HepG2 (cell line): ENCODE measurements around the gene TSEN34. TPM values are rescaled to one million over a fixed set of nuclear protein-coding genes. Genes with fewer than 3 reads are reported as not detected.
A peak's percentile ranks its signal among the peaks of the same experiment; 100 is the strongest.

Experiments used
- HOXA7 ChIP-seq: sonication (generic); formaldehyde crosslinking; IDR thresholded peaks from 2 replicates; pipeline ENCODE4 v1.8.1; 2022; ENCODE audit warnings: mild to moderate bottlenecking, missing genetic modification reagents, moderate library complexity
- ISL2 ChIP-seq: sonication (generic); formaldehyde crosslinking; IDR thresholded peaks from 2 replicates; pipeline ENCODE4 v1.5.0; 2020; ENCODE audit warnings: missing genetic modification reagents
- NFYB ChIP-seq: sonication (generic); formaldehyde crosslinking; IDR thresholded peaks from 2 replicates; pipeline ENCODE4 v1.4.0; 2020; ENCODE audit warnings: missing genetic modification reagents
- PHF20 ChIP-seq: sonication (generic); formaldehyde crosslinking; IDR thresholded peaks from 2 replicates; pipeline ENCODE4 v1.5.0; 2020; ENCODE audit warnings: mild to moderate bottlenecking, missing genetic modification reagents
- POLR2G ChIP-seq: fragments of 200-400 bp; formaldehyde crosslinking; IDR thresholded peaks from 2 replicates; pipeline ENCODE4 v1.6.1; 2018; ENCODE audit warnings: mild to moderate bottlenecking, low read depth, low read length, moderate library complexity
- SALL2 ChIP-seq: sonication (generic); formaldehyde crosslinking; IDR thresholded peaks from 2 replicates; pipeline ENCODE4 v1.8.1; 2023; ENCODE audit warnings: mild to moderate bottlenecking, missing genetic modification reagents, inconsistent platforms
- SP4 ChIP-seq: sonication (generic); formaldehyde crosslinking; IDR thresholded peaks from 2 replicates; pipeline ENCODE4 v1.8.1; 2023; ENCODE audit warnings: mild to moderate bottlenecking, missing genetic modification reagents
- TBP ChIP-seq: sonication (generic); formaldehyde crosslinking; IDR thresholded peaks from 2 replicates; pipeline ENCODE4 v1.5.0; 2020; ENCODE audit warnings: missing genetic modification reagents
- ZBTB42 ChIP-seq: sonication (generic); formaldehyde crosslinking; IDR thresholded peaks from 2 replicates; pipeline ENCODE4 v1.5.0; 2020; ENCODE audit warnings: mild to moderate bottlenecking, missing genetic modification reagents
- ZMAT3 ChIP-seq: sonication (generic); formaldehyde crosslinking; conservative IDR thresholded peaks from 2 replicates; pipeline ENCODE4 v1.7.0; 2021; ENCODE audit warnings: missing genetic modification reagents
- ZNF124 ChIP-seq: sonication (generic); formaldehyde crosslinking; IDR thresholded peaks from 2 replicates; pipeline ENCODE4 v1.4.0; 2020; ENCODE audit warnings: missing genetic modification reagents
- ZNF24 ChIP-seq: fragments of 450-650 bp; IDR thresholded peaks from 2 replicates; pipeline ENCODE4 v1.6.1; 2017; ENCODE audit warnings: antibody characterized with exemption, mild to moderate bottlenecking
- ZNF547 ChIP-seq: sonication (generic); formaldehyde crosslinking; IDR thresholded peaks from 2 replicates; pipeline ENCODE4 v1.5.1; 2020; ENCODE audit warnings: mild to moderate bottlenecking, missing genetic modification reagents
- ZNF563 ChIP-seq: sonication (generic); formaldehyde crosslinking; IDR thresholded peaks from 2 replicates; pipeline ENCODE4 v1.8.0; 2022; ENCODE audit warnings: mild to moderate bottlenecking, moderate library complexity, missing genetic modification reagents
- ZNF737 ChIP-seq: sonication (generic); formaldehyde crosslinking; IDR thresholded peaks from 2 replicates; pipeline ENCODE4 v1.5.0; 2020; ENCODE audit warnings: missing genetic modification reagents, mild to moderate bottlenecking, borderline replicate concordance
- ZNF841 ChIP-seq: sonication (generic); formaldehyde crosslinking; IDR thresholded peaks from 2 replicates; pipeline ENCODE4 v1.8.1; 2023; ENCODE audit warnings: missing genetic modification reagents, borderline replicate concordance
- polyA plus RNA-seq, 8 experiments: library from polyadenylated mRNA; depleted of rRNA in 3 of 8; stranded (reverse) in 7 of 8; unstranded in 1 of 8; fragments of >200 nt; fragmentation: Illumina TruSeq in 4 of 8; extraction: Trizol in 4 of 8; gene quantifications; 2 replicates each; pipeline versions ENCODE4 v1.2.1 to v1.2.3, GENCODE V29; 2011 to 2016; ENCODE audit warnings: low read depth in 4 of 8, missing spikeins in 1 of 8, mixed read lengths in 1 of 8; ENCODE audit not compliant: insufficient read depth in 1 of 8
- total RNA-seq, 5 experiments: library from RNA; depleted of rRNA; stranded (reverse); fragments of >200 nt; fragmentation: Illumina TruSeq; extraction: Trizol; gene quantifications; 2 replicates each; pipeline ENCODE4 v1.2.3, GENCODE V29; 2016; ENCODE audit warnings: low read depth in 1 of 5
- TF ChIP-seq, protein P1 (sequence below): sonication (generic); formaldehyde crosslinking; IDR thresholded peaks from 2 replicates; pipeline ENCODE4 v1.4.0; 2020; ENCODE audit warnings: missing genetic modification reagents
- TF ChIP-seq, protein P2 (sequence below): sonication (generic); formaldehyde crosslinking; IDR thresholded peaks from 2 replicates; pipeline ENCODE4 v1.8.0; 2022; ENCODE audit warnings: missing genetic modification reagents, low read depth, mild to moderate bottlenecking, borderline replicate concordance
- TF ChIP-seq, protein P3 (sequence below): sonication (generic); formaldehyde crosslinking; IDR thresholded peaks from 2 replicates; pipeline ENCODE4 v1.9.0; 2021; ENCODE audit warnings: missing genetic modification reagents, mild to moderate bottlenecking, borderline replicate concordance
- TF ChIP-seq, protein P4 (sequence below): sonication (generic); formaldehyde crosslinking; IDR thresholded peaks from 2 replicates; pipeline ENCODE4 v1.5.0; 2020; ENCODE audit warnings: mild to moderate bottlenecking, missing genetic modification reagents

The TSEN34 gene
- total and polyA plus RNA-seq, 2 of the 13 experiments (the other 11 are each of a cell fraction or from before 2014, with no cell fraction given) = 55.1 to 65.4 TPM

DNA sequence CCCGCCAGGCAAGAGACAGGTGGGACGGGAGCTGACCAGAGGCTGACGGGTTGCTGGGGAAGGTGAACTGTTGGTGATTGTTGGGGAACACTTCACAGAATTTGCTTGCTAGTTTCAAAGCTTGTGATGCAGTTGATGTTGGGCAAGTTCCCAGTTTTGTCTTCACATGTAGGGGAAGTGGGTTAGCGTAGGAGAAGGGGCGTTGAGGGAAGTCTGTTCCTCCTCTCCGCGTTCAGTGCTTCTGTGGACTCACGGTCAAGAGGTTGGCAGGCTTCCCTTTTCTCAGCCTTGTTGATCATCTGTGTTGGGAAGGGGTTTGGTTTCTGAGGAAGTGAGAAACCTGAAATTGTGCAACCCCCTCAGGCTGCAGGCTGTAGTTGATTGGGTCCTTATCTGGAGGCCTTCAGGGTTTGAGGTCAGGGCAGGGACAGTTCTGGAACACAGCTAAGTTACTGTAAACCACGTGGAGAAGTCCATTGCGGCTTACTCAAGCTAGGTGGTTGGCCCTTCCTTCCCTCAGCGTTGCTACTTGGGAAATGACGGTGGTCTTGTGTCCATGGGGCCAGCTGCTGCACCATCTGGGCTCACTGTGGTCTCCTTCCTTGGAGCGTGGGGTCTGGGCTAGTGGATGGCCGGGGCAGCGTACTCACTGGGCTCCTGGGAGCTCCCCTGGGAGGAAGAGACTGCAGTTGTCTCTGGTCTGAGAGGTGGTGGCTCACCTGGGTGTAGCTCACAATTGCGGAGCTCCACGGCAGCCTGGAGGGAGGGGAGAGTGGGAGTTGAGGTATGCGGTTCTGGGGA lies 17.1 kb downstream of the TSEN34 start (continued):
- TF ChIP-seq, protein P1, sequence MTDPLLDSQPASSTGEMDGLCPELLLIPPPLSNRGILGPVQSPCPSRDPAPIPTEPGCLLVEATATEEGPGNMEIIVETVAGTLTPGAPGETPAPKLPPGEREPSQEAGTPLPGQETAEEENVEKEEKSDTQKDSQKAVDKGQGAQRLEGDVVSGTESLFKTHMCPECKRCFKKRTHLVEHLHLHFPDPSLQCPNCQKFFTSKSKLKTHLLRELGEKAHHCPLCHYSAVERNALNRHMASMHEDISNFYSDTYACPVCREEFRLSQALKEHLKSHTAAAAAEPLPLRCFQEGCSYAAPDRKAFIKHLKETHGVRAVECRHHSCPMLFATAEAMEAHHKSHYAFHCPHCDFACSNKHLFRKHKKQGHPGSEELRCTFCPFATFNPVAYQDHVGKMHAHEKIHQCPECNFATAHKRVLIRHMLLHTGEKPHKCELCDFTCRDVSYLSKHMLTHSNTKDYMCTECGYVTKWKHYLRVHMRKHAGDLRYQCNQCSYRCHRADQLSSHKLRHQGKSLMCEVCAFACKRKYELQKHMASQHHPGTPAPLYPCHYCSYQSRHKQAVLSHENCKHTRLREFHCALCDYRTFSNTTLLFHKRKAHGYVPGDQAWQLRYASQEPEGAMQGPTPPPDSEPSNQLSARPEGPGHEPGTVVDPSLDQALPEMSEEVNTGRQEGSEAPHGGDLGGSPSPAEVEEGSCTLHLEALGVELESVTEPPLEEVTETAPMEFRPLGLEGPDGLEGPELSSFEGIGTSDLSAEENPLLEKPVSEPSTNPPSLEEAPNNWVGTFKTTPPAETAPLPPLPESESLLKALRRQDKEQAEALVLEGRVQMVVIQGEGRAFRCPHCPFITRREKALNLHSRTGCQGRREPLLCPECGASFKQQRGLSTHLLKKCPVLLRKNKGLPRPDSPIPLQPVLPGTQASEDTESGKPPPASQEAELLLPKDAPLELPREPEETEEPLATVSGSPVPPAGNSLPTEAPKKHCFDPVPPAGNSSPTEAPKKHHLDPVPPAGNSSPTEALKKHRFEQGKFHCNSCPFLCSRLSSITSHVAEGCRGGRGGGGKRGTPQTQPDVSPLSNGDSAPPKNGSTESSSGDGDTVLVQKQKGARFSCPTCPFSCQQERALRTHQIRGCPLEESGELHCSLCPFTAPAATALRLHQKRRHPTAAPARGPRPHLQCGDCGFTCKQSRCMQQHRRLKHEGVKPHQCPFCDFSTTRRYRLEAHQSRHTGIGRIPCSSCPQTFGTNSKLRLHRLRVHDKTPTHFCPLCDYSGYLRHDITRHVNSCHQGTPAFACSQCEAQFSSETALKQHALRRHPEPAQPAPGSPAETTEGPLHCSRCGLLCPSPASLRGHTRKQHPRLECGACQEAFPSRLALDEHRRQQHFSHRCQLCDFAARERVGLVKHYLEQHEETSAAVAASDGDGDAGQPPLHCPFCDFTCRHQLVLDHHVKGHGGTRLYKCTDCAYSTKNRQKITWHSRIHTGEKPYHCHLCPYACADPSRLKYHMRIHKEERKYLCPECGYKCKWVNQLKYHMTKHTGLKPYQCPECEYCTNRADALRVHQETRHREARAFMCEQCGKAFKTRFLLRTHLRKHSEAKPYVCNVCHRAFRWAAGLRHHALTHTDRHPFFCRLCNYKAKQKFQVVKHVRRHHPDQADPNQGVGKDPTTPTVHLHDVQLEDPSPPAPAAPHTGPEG (CRISPR knock-in tag) = no peak
- TF ChIP-seq, protein P2, sequence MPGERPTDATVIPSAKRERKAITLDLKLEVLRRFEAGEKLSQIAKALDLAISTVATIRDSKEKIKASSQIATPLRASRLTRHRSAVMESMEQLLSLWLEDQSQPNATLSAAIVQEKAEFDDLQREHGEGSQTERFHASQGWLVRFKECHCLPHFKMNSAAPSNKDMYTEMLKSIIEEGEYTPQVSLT (CRISPR knock-in tag) = no peak
- peak; percentile 75 for TF ChIP-seq POLR2G
- TF ChIP-seq ZBTB42 (CRISPR knock-in tag) = no peak
- no peak for TF ChIP-seq ZNF547 (CRISPR knock-in tag)
- no peak for TF ChIP-seq ZMAT3
- TF ChIP-seq, protein P3, sequence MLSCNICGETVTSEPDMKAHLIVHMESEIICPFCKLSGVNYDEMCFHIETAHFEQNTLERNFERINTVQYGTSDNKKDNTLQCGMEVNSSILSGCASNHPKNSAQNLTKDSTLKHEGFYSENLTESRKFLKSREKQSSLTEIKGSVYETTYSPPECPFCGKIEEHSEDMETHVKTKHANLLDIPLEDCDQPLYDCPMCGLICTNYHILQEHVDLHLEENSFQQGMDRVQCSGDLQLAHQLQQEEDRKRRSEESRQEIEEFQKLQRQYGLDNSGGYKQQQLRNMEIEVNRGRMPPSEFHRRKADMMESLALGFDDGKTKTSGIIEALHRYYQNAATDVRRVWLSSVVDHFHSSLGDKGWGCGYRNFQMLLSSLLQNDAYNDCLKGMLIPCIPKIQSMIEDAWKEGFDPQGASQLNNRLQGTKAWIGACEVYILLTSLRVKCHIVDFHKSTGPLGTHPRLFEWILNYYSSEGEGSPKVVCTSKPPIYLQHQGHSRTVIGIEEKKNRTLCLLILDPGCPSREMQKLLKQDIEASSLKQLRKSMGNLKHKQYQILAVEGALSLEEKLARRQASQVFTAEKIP (CRISPR knock-in tag) = no peak
- no peak for TF ChIP-seq HOXA7 (CRISPR knock-in tag)
- TF ChIP-seq ZNF563 (CRISPR knock-in tag) = no peak
- peak; percentile 36; the same call in 1 of the 2 replicates for TF ChIP-seq SP4 (CRISPR knock-in tag)
- no peak for TF ChIP-seq PHF20 (CRISPR knock-in tag)
- TF ChIP-seq ISL2 = no peak
- TF ChIP-seq NFYB (CRISPR knock-in tag) = no peak
- TF ChIP-seq ZNF124 (CRISPR knock-in tag) = no peak
- TF ChIP-seq TBP (CRISPR knock-in tag) = no peak
- TF ChIP-seq ZNF24 = no peak
- no peak for TF ChIP-seq ZNF841
- no peak for TF ChIP-seq SALL2
- TF ChIP-seq ZNF737 (CRISPR knock-in tag) = no peak
- TF ChIP-seq, protein P4, sequence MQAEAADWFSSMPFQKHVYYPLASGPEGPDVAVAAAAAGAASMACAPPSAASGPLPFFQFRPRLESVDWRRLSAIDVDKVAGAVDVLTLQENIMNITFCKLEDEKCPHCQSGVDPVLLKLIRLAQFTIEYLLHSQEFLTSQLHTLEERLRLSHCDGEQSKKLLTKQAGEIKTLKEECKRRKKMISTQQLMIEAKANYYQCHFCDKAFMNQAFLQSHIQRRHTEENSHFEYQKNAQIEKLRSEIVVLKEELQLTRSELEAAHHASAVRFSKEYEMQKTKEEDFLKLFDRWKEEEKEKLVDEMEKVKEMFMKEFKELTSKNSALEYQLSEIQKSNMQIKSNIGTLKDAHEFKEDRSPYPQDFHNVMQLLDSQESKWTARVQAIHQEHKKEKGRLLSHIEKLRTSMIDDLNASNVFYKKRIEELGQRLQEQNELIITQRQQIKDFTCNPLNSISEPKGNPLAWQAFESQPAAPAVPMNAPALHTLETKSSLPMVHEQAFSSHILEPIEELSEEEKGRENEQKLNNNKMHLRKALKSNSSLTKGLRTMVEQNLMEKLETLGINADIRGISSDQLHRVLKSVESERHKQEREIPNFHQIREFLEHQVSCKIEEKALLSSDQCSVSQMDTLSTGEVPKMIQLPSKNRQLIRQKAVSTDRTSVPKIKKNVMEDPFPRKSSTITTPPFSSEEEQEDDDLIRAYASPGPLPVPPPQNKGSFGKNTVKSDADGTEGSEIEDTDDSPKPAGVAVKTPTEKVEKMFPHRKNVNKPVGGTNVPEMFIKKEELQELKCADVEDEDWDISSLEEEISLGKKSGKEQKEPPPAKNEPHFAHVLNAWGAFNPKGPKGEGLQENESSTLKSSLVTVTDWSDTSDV (CRISPR knock-in tag) = no peak
